Heart right ventricle (tissue), 16 donors: ENCODE measurements around the gene SART3. TPM values are rescaled to one million over a fixed set of nuclear protein-coding genes. Genes with fewer than 3 reads are reported as not detected.

Experiments
- ATAC-seq, 8 donors: fragments of 200-7000 bp; cut with Tn5 transposase; one replicate each; pipeline ENCODE4 v1.9.1; 2020; ENCODE audit warnings: mild to moderate bottlenecking in 8 of 8, moderate library complexity in 8 of 8, moderate number of reproducible peaks in 1 of 8
- DNase-seq, 2 donors: peaks; one replicate each; pipeline ENCODE4 v3.0.0-alpha.2; 2020
- H3K27ac ChIP-seq, 10 donors: fragments of 200-600 bp; sonication (generic) in 2 of 10; one replicate each; pipeline versions ENCODE4 v1.5.0 to v1.8.0; 2020 to 2022; ENCODE audit warnings: mild to moderate bottlenecking in 3 of 10
- H3K27me3 ChIP-seq, 7 donors: fragments of 200-600 bp; one replicate each; pipeline ENCODE4 v1.8.0; 2021 to 2022; ENCODE audit warnings: mild to moderate bottlenecking in 2 of 7
- H3K36me3 ChIP-seq, 9 donors: fragments of 200-600 bp; sonication (generic) in 1 of 9; one replicate each; pipeline versions ENCODE4 v1.5.0 to v1.8.0; 2020 to 2022; ENCODE audit warnings: mild to moderate bottlenecking in 2 of 9
- H3K4me1 ChIP-seq, 9 donors: fragments of 200-600 bp; sonication (generic) in 1 of 9; one replicate each; pipeline versions ENCODE4 v1.5.0 to v1.8.0; 2020 to 2022; ENCODE audit warnings: mild to moderate bottlenecking in 4 of 9
- H3K4me3 ChIP-seq, 10 donors: fragments of 200-600 bp; sonication (generic) in 2 of 10; one replicate each; pipeline versions ENCODE4 v1.5.0 to v1.8.0; 2020 to 2022; ENCODE audit warnings: mild to moderate bottlenecking in 7 of 10, moderate library complexity in 2 of 10
- H3K9me3 ChIP-seq, 11 donors: fragments of 200-600 bp in 10 of 11; sonication (generic) in 2 of 11; one replicate each; pipeline versions ENCODE4 v1.5.0 to v1.8.0; 2013 to 2022; ENCODE audit warnings: mild to moderate bottlenecking in 2 of 11, control low read depth in 1 of 11, moderate library complexity in 1 of 11
- CTCF ChIP-seq, 9 donors: fragments of 200-600 bp; sonication (generic) in 2 of 9; IDR thresholded peaks; one replicate each; pipeline versions ENCODE4 v1.5.0 to v1.8.0; 2021 to 2022; ENCODE audit warnings: antibody characterized with exemption in 9 of 9, mild to moderate bottlenecking in 5 of 9, moderate library complexity in 1 of 9
- WGBS, 2 donors: extraction: QIAGEN DNeasy Blood & Tissue Kit; methylation state at CpG; one replicate each; pipeline ENCODE4 v1.1.7; 2013; ENCODE audit warnings: inconsistent platforms in 1 of 2; 5-methylcytosine and 5-hydroxymethylcytosine counted together
- intact Hi-C, 10 donors: fragments of 100-400 bp; cut with DNase I; formaldehyde crosslinking; loops; one replicate each; pipeline versions ENCODE4 v1.11.1 to v1.14.2; 2022
- polyA plus RNA-seq, 2 donors: library from polyadenylated mRNA; stranded (reverse); fragments of 200-250 nt; gene quantifications; one replicate each; pipeline ENCODE4 v1.2.3, GENCODE V29; 2013
- total RNA-seq, 10 donors: library from RNA; stranded (reverse); fragmentation: NEBNext Ultra II Directional in 3 of 10; extraction: Animal tissue kit (Norgen Biotek cat#: 25700) in 3 of 10; gene quantifications; one replicate each; pipeline versions ENCODE4 v1.2.1 to v1.2.4, GENCODE V29; 2021 to 2023
- donor health status: Arrhythmogenic right ventricular cardiomyopathy.
- donor health status: ischemic (EF 13 %, LVEDD 7.1; RV severe dilation, severe dysfunction).
- donor health status: healthy with polysubstance abuse.
- donor health status: DM: no; HTN: yes; CAD: no.
- donor health status: DM: no; HTN: no; CAD: no.
- donor health status: ischemic (EF 25% LVEDD 6.9; RV normal size, moderate dysfunction).
- donor health status: ischemic (EF 25% LVEDD 5.7; RV mildly dilated, moderate dysfunction).
- donor health status: healthy.
- donor health status: DM: yes; HTN: yes; CAD: no.
- donor health status: Ischemic cardiomyopathy.
- donor health status: ischemic (EF 35%, LVEDD 5.7; RV mildly dilated, moderate dysfunction).
- donor health status: nonischemic (EF 11% LVEDD 7.7; RV severe dilation, severe dysfunction).
- donor health status: DM: yes; HTN: yes; CAD: no.
- donor health status: PGD.
- donor health status: ischemic (EF 29% LVEDD 5.4; RV normal size, mild dysfunction).
- donor health status: nonischemic (EF 23%, LVEDD 6.1; RV moderate dilation, normal function).

Gene SART3
- total and polyA plus RNA-seq, 12 donors = 13.5 to 38.0 (median 24.4) TPM

GRCh38 chr12:108589028-108589839, 28.3 kb upstream of the SART3 start:
- H3K27me3 ChIP-seq = no peaks in the 10 kb centered on the region
- no peaks in the 10 kb centered on the region for H3K36me3 ChIP-seq
- intact Hi-C loops = no loop called here
- no peak overlapping the region for H3K27ac ChIP-seq
- no peak for TF ChIP-seq CTCF (IDR thresholded peaks at IDR 0.05)
- ATAC-seq (peak in 6 of 8 donors; percentile 12 to 53 (median 38)), DNase-seq (no peak)
- H3K9me3 ChIP-seq = no peaks in the 10 kb centered on the region
- H3K4me3 ChIP-seq = no peak overlapping the region
- 51 to 56% methylated on average over 15 of the region's 15 CpGs for WGBS, 2 donors
- peaks cover 0 to 6% (median 0%) of the 10 kb centered on the region in 9 donors for H3K4me1 ChIP-seq

GRCh38 chr12:108587826-108588225, 26.9 kb upstream of the SART3 start:
- H3K36me3 ChIP-seq = no peaks in the 10 kb centered on the region
- peak in 2 of 8 donors; percentile 32 to 34 for ATAC-seq
- no peak for DNase-seq
- peaks cover 0 to 12% (median 0%) of the 10 kb centered on the region in 9 donors for H3K4me1 ChIP-seq
- TF ChIP-seq CTCF (IDR thresholded peaks at IDR 0.05) = no peak
- H3K27me3 ChIP-seq = no peaks in the 10 kb centered on the region
- intact Hi-C loops = no loop called here
- H3K4me3 ChIP-seq = no peak overlapping the region
- no peak overlapping the region for H3K27ac ChIP-seq
- no peaks in the 10 kb centered on the region for H3K9me3 ChIP-seq
- 61 to 65% methylated on average over 4 of the region's 4 CpGs for WGBS, 2 donors

- no peak for ATAC-seq
- H3K27ac ChIP-seq = no peak overlapping the region
- H3K36me3 ChIP-seq = no peaks in the 10 kb centered on the region
- intact Hi-C loops = no loop called here
- TF ChIP-seq CTCF (IDR thresholded peaks at IDR 0.05) = no peak
- DNase-seq = no peak
- peaks cover 0 to 13% (median 0%) of the 10 kb centered on the region in 9 donors for H3K4me1 ChIP-seq
- H3K9me3 ChIP-seq = no peaks in the 10 kb centered on the region
- H3K4me3 ChIP-seq = no peak overlapping the region
- H3K27me3 ChIP-seq = no peaks in the 10 kb centered on the region
- 92 to 93% methylated on average over 11 of the region's 11 CpGs for WGBS, 2 donors
These were observed 25.3 kb upstream of the SART3 start for GRCh38 chr12:108586306-108586705.

- H3K36me3 ChIP-seq = no peaks in the 10 kb centered on the region
- ATAC-seq (no peak), DNase-seq (no peak)
- no peaks in the 10 kb centered on the region for H3K9me3 ChIP-seq
- H3K27me3 ChIP-seq = no peaks in the 10 kb centered on the region
- 72 to 77% methylated on average over 4 of the region's 4 CpGs for WGBS, 2 donors
- H3K27ac ChIP-seq = no peak overlapping the region
- no peak for TF ChIP-seq CTCF (IDR thresholded peaks at IDR 0.05)
- H3K4me3 ChIP-seq = no peak overlapping the region
- H3K4me1 ChIP-seq = peaks cover 0 to 17% (median 0%) of the 10 kb centered on the region in 9 donors
- intact Hi-C loops = no loop called here
These were observed 24.9 kb upstream of the SART3 start for GRCh38 chr12:108585864-108586263.
